GM21526 (cell line): ENCODE measurements around the gene STAB2.
A peak's percentile ranks its signal among the peaks of the same experiment; 100 is the strongest.

Experiments used
- ATAC-seq: cut with Tn5 transposase; IDR thresholded peaks from one replicate; pipeline ENCODE4 v1.9.1; 2021; ENCODE audit warnings: moderate library complexity; ENCODE audit not compliant: unreplicated experiment, low FRiP score

Gene STAB2

GRCh38 chr12:103586791-103587370, at the start of gene STAB2:
STAB2 (plus strand) TSS chr12:103587273; CDS start chr12:103587477, 204 bp downstream.
- no peak for ATAC-seq

- ATAC-seq, result no peak
Measured at GRCh38 chr12:103538397-103538796, 48.7 kb upstream of the STAB2 start.

DNA sequence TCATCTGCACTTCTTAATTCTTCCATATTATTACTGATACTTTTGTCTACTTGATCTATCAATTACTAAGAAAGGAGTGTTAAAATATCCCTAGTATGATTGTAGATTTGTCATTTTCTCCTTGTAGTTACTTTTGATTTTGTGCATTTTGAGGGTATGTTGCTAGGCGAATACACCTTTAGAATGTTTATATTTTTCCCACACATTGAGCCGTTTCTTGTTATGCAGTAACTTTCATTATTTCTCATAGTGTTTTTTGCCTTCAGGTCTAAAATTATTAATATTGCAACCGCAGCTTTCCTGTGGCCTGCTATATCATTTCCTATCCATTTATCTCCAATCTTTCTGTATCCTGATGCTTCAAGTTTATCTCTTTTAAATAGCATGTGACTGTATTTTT, 46.8 kb upstream of the STAB2 start:
- no peak for ATAC-seq

- ATAC-seq, result no peak
Measured at GRCh38 chr12:103542078-103542477, 45.0 kb upstream of the STAB2 start.

- no peak for ATAC-seq
Measured at GRCh38 chr12:103546959-103547358, 40.1 kb upstream of the STAB2 start.

- no peak for ATAC-seq
Measured at GRCh38 chr12:103547376-103547775, 39.7 kb upstream of the STAB2 start.

DNA sequence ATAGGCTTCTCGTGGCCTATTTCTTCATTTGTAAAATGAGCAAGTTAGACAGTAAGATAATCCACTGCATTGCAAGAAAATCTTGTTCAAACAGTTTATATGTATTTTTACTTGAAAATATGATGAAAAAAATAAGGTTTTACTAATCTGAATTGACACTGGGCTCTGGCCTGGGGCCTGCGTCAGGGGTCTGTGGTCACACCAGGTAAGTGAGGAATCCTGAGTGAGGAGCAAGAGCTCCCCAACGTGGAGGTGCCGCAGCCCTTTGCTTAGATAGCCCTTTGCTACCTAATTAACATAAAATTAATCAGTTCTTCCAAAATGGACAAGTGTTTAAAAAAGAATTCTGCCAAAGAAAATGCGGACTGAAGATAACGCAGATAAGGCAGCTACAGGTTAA, 39.1 kb upstream of the STAB2 start:
- no peak for ATAC-seq

DNA sequence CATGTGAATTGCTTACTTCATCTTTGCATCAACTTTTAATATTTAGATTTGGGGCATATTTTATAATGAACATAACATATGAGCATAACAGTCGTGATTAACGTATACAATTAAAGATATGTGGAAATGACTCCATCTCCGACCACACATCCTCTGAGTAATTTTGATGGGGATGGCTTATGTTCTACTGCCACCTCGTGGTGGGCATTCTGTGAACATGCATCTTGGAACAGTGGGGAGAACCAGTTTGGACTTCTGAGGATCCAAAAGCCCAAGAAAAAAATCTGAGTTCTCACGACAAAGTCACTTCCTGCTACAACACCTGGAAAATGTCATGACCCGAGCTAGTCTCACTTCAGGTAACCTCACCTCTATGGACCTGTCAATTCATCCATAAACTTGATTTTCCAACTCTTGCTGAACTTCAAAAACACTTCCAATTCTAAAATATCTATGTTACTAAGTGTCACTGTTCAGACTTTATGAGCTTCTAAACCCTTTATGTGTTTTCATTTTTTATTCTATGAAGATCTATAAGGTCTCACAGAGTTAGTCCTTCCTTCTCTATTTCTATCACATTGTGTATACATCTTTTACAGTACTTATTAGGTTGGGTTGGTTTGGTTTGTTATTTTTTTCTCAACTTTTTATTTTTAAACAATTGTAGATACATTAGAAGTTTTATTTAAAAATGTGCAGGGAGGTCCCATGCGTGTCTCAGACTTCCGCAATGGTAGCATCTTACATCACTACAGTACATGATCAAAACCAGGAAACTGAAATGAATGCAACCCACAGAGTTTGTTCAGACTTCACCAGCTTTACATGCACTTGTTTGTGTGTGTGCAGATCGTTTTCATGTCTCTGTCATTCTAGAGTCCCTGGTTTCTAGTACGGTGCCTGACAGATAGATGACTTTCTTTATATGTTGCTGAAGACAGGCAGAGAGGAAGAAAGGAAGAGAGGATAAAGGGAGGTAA, 38.2 kb upstream of the STAB2 start:
- peak; percentile 68 for ATAC-seq

DNA sequence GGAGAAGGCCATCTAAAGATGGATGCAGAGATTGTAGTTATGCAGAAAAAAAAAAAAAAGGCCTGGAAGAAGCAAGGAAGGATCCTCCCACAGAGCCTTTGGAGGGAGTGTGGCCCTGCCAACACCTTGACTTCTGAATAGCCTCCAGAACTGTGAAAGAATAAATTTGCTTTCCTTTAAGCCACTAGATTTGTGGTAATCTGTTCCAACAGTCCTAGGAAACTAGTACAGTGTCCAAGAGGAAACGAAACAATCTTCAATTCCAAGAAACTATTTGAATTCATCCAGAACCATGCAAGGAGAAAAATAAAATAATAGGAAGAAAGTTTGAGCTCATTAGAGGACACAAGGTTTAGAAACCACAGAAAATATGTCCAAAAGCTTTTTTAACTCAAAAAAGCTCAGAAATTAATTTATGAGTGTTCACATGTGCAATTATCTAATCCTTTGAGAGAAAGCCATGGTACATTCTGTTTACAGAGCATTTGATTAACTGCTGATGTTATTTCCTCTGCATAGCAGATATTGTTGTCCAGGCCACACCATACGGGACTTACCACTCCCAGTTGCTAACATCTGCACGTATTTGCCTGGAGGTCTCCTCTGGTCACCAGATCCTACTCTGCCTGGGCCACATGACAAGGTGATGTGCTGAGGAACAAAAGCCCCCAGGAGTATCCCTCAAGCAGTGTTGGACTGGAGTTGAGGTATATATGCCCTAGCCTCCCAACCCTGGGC, 30.0 kb upstream of the STAB2 start:
- ATAC-seq, result no peak

DNA sequence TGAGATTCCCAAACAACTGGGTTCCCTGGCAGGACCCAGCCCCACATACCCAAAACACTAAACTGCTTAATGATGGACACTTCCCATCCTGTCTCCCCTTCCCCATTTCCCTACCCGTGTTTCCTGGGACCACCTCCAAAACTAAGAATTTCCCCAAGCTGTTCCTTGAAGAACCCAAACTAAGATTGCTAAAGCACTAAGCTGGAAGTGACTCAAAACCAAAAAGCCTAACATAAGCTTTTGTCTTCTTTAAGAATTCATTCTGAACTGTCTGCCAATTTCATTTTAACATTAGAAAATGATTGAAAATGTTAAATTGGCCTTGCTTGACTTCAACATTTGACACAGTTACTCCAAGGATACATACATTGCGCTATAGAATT, 29.5 kb upstream of the STAB2 start:
- ATAC-seq, result no peak

- ATAC-seq, result no peak
Measured at GRCh38 chr12:103558879-103559278, 28.2 kb upstream of the STAB2 start.

GRCh38 chr12:103560604-103561101, 26.4 kb upstream of the STAB2 start:
- no peak for ATAC-seq

- no peak for ATAC-seq
Measured at GRCh38 chr12:103561174-103561573, 25.9 kb upstream of the STAB2 start.

DNA sequence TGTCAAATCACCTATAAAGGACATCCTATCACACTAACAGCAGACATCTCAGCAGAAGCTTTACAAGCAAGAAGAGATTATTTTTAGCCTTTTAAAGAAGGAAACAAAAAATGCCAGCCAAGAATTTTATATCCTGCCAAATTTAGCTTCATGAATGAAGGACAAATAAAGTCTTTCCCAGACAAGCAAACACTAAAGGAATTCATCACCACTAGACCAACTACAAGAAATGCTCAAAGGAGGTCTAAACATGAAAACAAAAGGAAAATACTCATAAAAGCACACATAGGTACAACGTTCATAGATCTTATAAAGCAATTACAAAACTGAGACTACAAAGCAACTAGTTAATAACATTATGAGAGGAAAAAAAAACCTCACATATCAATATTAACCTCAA, 20.7 kb upstream of the STAB2 start:
- no peak for ATAC-seq

- ATAC-seq, result no peak
Measured at GRCh38 chr12:103569278-103569677, 17.8 kb upstream of the STAB2 start.

- no peak for ATAC-seq
Measured at GRCh38 chr12:103571286-103571685, 15.8 kb upstream of the STAB2 start.

DNA sequence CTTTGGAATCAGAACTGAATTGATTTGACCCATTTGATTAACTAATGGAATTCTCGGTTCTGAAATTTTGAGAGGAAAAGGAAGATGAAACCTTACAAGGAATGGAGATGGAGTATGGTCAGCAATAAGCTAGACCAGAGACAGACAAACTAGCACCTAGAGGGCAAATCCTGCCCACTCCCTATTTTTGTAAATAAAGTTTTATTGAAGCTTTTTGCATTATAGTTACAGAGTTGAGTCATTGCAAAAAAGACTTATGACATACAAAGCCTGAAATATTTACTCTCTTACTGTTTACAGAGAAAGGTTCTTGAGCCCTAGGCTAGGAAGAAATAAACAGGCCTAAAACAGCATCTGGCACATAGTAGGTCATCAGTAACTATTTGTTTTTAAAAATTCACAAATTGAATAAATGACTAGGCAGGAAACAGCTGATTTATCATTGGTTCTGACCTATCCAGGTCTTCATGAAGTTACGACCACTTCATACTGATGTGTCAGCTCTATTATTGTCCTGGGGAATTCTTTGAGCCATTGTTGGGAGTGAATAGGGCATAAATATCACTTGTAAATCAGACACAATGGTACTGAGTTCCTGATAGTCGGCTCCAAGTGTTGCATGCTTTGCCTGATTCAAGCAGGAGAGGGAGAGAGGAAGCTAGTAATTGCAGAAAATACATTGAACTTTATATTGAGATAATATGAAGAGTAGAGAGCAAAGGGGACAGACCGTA, 14.6 kb upstream of the STAB2 start:
- no peak for ATAC-seq

DNA sequence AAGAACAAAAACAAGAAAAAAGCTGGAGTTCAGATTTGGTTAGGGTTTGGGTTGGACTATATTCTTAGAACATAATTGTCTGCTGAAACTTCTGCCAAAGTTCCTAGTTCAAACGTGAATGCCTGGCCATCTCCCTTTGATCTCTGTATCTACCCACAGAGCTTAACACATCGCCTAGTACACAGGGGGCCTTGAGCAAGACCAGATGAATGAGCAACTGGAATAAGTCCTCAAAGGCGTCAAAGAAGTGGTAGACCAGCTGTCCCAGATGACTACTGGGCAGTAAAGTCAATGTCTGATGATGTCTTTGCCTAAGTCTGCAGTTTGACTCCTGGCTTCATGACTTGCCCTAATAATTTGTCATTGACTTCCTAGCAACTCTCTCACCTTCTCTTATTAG, 13.9 kb upstream of the STAB2 start:
- no peak for ATAC-seq

DNA sequence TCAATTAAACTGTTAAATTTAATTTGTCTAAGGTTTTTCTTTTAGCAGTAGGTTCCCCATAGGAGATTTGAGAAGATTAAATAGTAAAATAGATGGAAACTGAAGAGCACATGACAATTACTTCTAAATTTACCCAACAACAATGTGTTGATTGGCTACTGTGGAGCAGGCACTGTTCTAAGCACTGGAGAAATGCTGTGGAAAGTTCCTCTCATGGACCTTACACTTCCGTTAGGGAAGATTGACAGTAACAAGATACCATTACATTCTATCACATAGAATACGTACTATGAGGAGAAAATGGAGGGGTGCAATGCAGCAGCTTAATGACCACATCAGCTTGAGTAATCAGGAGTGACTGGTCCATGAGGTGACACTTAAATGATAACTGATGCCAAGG, 8.1 kb upstream of the STAB2 start:
- no peak for ATAC-seq

DNA sequence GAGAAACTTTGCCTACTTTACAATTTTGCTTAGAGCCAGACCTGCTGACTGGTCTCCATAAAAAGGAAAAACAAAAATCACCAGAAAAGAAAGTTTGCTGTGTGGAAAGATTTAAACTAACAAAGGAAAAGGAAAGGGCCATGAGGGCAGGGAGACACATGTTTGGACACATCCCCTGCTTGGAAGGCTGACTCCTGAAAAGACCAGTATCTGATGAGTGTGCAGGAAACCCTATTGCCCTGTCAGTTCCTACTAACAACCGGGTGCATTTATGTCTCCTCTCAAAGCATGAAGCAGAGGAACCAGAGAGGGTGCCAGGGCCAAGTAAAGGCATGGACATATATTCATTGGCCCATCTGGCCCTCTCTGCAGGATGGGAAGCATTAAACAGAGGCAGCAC, 7.0 kb upstream of the STAB2 start:
- ATAC-seq, result no peak
